ENCODE measurements around the gene TGFBR2. TPM values are rescaled to one million over a fixed set of nuclear protein-coding genes. Genes with fewer than 3 reads are reported as not detected.
"Not testable (repeated sequence)": the region's sequence is repeated elsewhere in the genome, so short reads cannot be mapped to it uniquely, and the experiment has no call there.

TGFBR2 gene
- total RNA-seq, 2 donors from 2014 or later: 58.4 to 74.5 TPM

DNA sequence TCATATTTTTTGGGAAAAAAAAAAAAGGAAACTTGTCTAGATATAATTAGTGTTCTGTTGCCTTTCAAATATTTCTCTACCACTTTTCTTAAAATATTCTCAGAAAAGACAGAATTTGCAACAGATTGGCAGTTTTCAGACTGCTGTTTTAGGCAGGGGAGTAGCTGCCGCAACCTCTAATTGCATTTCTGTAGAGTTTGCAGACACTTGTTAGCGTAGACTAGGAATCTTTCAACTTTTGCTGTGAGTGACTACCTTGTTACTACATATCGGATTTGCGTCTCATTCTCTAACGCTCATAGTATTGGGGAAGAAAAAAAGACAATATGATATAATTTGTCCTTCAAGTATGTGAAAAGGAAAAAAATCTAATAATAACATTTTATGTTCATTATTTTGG is 10.7 kb downstream of the TGFBR2 start:
- DNase-seq (no peak), ATAC-seq (no peak)
- Mint-ChIP-seq H3K4me1 (peaks cover 73% of the 10 kb centered on the region), H3K4me3 (peak overlapping the region; percentile 63), H3K36me3 (ENCODE audit: low read depth) (peaks cover 6% of the 10 kb centered on the region), H3K27ac (peak overlapping the region; percentile 99), H3K27me3 (no peaks in the 10 kb centered on the region)
- H3K9me3 ChIP-seq (ENCODE audit: control insufficient read depth, low read length, poor library complexity, severe bottlenecking): no peaks in the 10 kb centered on the region

DNA sequence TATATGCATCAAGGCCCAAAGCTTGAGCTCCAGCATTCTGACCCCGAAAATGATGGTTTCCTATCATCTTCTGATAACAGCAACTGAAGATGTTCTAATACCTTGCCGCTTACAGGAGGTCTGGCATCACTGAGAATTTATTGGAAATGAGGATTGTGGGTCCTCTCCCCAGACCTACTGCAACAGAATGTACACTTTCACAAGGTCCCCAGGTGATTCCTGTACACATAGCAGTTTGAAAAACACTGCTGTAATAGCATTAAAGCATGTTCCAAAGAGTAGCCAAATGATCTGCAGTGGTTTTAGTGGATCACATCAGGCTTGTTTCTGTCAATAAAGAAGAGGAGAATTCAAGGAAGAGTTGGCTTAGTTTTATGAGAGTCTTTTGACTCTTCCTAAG is 11.3 kb downstream of the TGFBR2 start:
- peaks cover 67% of the 10 kb centered on the region for H3K4me1 Mint-ChIP-seq
- H3K27me3 Mint-ChIP-seq: no peaks in the 10 kb centered on the region
- DNase-seq (no peak), ATAC-seq (no peak)
- H3K27ac Mint-ChIP-seq: peak overlapping the region; percentile 99
- peak overlapping the region; percentile 69 for H3K4me3 Mint-ChIP-seq
- peaks cover 6% of the 10 kb centered on the region for H3K36me3 Mint-ChIP-seq (ENCODE audit: low read depth)
- no peaks in the 10 kb centered on the region for H3K9me3 ChIP-seq (ENCODE audit: control insufficient read depth, low read length, poor library complexity, severe bottlenecking)

DNA sequence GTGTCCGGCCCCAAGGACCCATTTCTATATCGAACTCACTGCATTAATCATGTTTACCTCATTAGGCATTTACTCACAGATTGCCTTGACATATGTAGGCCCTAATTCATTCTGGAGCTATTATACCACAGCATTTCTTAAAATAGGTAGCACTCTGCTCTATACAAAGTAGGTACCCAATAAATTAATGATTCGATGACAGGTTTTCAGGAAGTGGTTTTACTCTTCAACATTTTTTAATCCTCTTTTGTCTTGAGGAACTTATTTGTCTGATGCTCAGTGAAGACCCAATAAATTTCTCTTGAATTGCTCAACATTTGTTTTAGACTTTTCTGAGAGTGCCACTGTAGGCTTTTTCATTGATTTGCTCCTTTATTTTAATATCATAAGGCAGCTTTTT is 12.1 kb downstream of the TGFBR2 start:
- no peaks in the 10 kb centered on the region for H3K9me3 ChIP-seq (ENCODE audit: control insufficient read depth, low read length, poor library complexity, severe bottlenecking)
- Mint-ChIP-seq H3K36me3 (ENCODE audit: low read depth) (peaks cover 4% of the 10 kb centered on the region), H3K4me1 (peaks cover 62% of the 10 kb centered on the region), H3K27ac (peak overlapping the region; percentile 99), H3K4me3 (peak overlapping the region; percentile 67), H3K27me3 (no peaks in the 10 kb centered on the region)
- DNase-seq (no peak), ATAC-seq (peak; percentile 18)

DNA sequence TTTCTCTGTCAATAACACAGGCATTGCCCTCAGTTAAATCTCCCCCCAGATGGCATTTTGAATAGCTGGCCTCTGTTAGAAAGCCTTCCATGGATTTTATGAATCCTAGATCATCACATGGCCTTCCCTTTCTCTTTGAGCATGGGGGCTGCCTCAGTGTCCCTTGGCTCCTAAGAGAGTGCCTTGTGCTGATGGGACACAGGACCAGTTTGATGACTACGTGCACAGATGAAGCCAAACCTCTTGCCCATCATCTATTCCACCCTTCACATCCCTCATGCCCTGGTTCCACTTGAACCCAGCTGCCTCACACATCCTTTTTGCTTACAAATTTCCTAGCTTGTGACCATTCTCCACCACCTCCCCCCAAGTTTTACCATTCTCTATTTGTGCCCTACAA is 12.9 kb downstream of the TGFBR2 start:
- H3K36me3 Mint-ChIP-seq (ENCODE audit: low read depth): peaks cover 4% of the 10 kb centered on the region
- no peaks in the 10 kb centered on the region for H3K9me3 ChIP-seq (ENCODE audit: control insufficient read depth, low read length, poor library complexity, severe bottlenecking)
- H3K4me3 Mint-ChIP-seq: peak overlapping the region; percentile 64
- no peaks in the 10 kb centered on the region for H3K27me3 Mint-ChIP-seq
- H3K27ac Mint-ChIP-seq: peak overlapping the region; percentile 99
- DNase-seq: no peak
- ATAC-seq: no peak
- H3K4me1 Mint-ChIP-seq: peaks cover 65% of the 10 kb centered on the region

DNA sequence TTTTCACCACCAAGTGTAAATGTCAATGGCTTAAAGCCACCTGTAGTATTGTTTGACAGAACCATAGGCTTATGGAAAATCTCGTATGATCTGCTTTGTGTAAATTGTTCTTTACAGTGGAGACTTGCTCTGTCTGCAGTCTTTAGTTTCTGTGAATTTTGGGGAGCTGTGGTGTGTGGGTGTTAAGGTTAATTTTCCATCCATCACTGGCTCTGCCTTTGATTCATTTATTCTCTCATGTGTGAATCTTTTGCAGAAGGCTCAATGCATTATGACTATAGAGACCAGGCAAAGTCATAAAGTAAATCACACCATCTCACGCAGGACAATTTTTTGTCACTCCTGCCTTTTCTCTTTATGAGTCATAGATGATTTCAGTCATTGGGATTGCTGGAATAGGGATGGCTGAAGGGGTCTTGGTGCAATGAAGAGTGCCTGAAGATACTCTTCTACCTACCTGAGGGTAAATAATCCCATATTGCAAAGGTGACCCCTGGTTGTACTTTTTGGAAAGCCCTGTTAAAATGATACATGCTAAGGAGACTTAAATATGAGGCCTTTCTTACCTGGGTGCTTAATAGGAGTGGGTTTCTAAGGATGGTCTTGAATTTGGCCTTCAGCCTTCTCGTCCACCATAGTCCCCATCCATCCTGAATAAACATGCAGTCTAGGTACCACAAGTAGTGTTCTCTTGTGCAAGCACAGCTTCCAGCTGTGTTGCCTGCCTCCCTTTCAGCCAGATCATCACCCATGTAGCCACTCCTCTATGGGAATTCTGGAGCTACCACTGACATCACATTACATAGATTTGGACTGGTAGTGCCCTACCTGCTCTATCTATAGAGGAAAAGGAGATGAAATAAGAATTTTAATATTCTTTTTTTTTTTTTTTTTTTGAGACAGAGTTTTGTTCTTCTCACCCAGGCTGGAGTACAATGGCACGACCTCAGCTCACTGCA is 14.3 kb downstream of the TGFBR2 start:
- H3K36me3 Mint-ChIP-seq (ENCODE audit: low read depth): peaks cover 4% of the 10 kb centered on the region
- no peaks in the 10 kb centered on the region for H3K9me3 ChIP-seq (ENCODE audit: control insufficient read depth, low read length, poor library complexity, severe bottlenecking)
- H3K4me1 Mint-ChIP-seq: peaks cover 61% of the 10 kb centered on the region
- no peak for DNase-seq
- H3K27me3 Mint-ChIP-seq: no peaks in the 10 kb centered on the region
- ATAC-seq: peak; percentile 10
- peak overlapping the region; percentile 99 for H3K27ac Mint-ChIP-seq
- H3K4me3 Mint-ChIP-seq: peak overlapping the region; percentile 64

DNA sequence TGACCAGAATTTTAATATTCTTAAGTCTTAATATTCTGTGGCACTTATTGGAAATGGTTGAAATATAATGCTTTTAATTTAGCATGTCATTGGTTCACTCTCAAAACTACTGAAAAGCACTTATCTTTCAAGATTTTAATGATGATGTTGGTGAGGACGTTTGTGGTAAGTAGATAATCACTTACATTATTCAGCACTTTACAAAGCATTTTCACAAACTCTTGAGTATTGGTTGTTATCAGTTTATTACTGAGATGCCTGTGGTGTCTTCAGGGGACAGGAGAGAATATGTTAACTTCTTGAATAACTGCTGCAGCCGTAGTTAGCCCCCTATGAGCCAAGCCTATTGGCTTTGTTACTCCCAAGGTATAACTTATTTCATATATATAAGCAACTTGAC is 15.2 kb downstream of the TGFBR2 start:
- no peaks in the 10 kb centered on the region for H3K9me3 ChIP-seq (ENCODE audit: control insufficient read depth, low read length, poor library complexity, severe bottlenecking)
- Mint-ChIP-seq H3K27me3 (no peaks in the 10 kb centered on the region), H3K36me3 (ENCODE audit: low read depth) (peaks cover 2% of the 10 kb centered on the region), H3K4me1 (peaks cover 63% of the 10 kb centered on the region), H3K27ac (peak overlapping the region; percentile 99), H3K4me3 (peak overlapping the region; percentile 58)
- ATAC-seq: peak; percentile 28
- no peak for DNase-seq

DNA sequence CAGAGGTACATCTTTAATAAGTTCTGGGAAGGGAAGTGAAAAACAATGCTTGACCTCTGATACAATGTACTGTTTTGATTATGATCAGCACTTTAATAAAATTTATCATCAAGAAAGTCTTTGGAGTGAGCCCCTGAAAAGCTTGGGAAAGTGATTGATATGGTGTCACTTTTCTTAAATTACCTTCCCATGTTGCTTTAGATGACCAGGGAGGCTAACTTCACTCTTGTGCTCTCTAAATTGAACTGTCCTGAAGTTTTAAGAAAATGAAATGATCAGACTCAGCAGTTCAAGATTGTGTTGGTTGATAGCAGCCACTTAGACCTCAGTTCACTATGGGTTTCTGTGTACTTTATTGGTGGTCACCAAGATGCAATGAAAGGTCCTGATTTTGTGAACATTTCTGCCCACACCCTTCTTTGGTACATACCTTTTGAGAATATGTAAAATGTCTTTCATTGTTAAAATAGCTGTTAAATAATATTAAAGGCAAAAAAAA is 15.7 kb downstream of the TGFBR2 start:
- no peak for DNase-seq
- H3K4me3 Mint-ChIP-seq: peak overlapping the region; percentile 63
- no peaks in the 10 kb centered on the region for H3K27me3 Mint-ChIP-seq
- H3K36me3 Mint-ChIP-seq (ENCODE audit: low read depth): peaks cover 2% of the 10 kb centered on the region
- no peak for ATAC-seq
- peaks cover 61% of the 10 kb centered on the region for H3K4me1 Mint-ChIP-seq
- H3K9me3 ChIP-seq (ENCODE audit: control insufficient read depth, low read length, poor library complexity, severe bottlenecking): no peaks in the 10 kb centered on the region
- peak overlapping the region; percentile 99 for H3K27ac Mint-ChIP-seq

DNA sequence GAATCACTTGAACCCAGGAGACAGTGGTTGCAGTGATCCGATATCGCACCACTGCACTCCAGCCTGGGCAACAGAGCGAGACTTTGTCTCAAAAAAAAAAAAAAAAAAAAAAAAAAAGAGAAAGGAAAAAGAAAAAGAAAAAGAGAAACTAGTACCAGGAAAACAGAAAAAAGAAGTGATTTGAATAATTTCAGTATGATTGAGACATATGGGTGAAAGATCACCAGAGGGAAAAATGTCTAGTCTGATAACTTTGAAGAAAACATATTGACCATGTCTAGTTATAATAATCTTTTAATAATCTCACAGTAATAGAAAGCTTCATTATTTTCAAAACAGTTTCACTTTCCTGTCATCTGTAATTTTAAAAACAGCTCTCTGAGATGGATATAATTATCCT is 16.4 kb downstream of the TGFBR2 start:
- DNase-seq (no peak), ATAC-seq (no peak)
- Mint-ChIP-seq H3K27ac (peak overlapping the region; percentile 99), H3K4me1 (peaks cover 56% of the 10 kb centered on the region), H3K36me3 (ENCODE audit: low read depth) (peaks cover 2% of the 10 kb centered on the region), H3K27me3 (no peaks in the 10 kb centered on the region), H3K4me3 (peak overlapping the region; percentile 63)
- no peaks in the 10 kb centered on the region for H3K9me3 ChIP-seq (ENCODE audit: control insufficient read depth, low read length, poor library complexity, severe bottlenecking)

DNA sequence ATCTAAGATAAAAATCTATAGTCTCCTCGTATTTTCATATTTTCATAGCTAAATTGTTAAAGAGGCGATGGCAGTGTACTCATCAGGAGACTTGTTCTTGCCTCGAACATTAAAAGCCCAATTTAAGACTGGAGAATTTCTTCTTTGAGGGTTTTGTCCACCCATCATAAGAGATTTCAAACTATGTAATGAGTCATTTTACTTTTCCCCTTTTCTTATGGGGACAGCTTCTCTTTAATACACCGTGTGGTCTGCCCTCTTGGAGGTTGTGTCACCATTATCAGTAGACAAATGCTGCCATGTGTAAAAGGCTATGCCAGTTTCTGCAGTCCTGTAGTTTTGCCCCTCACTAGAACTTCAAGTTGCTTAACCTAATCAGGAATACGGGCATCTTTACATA is 16.9 kb downstream of the TGFBR2 start:
- peak; percentile 31 for ATAC-seq
- peaks cover 2% of the 10 kb centered on the region for H3K36me3 Mint-ChIP-seq (ENCODE audit: low read depth)

DNA sequence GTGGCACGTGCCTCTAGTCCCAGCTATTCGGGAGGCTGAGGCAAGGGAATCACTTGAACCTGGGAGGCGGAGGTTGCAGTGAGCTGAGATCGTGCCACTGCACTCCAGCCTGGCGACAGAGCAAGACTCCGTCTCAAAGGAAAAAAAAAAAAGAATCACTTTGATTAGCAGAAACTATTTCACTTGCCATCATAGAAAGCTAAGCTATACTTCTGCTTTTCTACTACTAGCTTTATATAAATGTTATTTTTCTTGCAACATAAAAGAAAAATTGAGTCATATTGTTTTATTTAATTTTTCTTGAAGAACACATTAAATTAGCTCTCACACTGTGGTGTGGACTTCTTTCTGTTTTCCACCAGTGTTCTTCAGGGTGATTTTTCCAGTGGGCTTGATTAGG is 18.1 kb downstream of the TGFBR2 start:
- H3K36me3 Mint-ChIP-seq (ENCODE audit: low read depth); H3K27me3 Mint-ChIP-seq: not testable (repeated sequence)

More for the DNA sequence above, 16.9 kb downstream of the TGFBR2 start:
- H3K27ac Mint-ChIP-seq: peak overlapping the region; percentile 99
- peaks cover 54% of the 10 kb centered on the region for H3K4me1 Mint-ChIP-seq
- H3K27me3 Mint-ChIP-seq: no peaks in the 10 kb centered on the region
- DNase-seq: no peak
- H3K9me3 ChIP-seq (ENCODE audit: control insufficient read depth, low read length, poor library complexity, severe bottlenecking): no peaks in the 10 kb centered on the region
- H3K4me3 Mint-ChIP-seq: peak overlapping the region; percentile 65

DNA sequence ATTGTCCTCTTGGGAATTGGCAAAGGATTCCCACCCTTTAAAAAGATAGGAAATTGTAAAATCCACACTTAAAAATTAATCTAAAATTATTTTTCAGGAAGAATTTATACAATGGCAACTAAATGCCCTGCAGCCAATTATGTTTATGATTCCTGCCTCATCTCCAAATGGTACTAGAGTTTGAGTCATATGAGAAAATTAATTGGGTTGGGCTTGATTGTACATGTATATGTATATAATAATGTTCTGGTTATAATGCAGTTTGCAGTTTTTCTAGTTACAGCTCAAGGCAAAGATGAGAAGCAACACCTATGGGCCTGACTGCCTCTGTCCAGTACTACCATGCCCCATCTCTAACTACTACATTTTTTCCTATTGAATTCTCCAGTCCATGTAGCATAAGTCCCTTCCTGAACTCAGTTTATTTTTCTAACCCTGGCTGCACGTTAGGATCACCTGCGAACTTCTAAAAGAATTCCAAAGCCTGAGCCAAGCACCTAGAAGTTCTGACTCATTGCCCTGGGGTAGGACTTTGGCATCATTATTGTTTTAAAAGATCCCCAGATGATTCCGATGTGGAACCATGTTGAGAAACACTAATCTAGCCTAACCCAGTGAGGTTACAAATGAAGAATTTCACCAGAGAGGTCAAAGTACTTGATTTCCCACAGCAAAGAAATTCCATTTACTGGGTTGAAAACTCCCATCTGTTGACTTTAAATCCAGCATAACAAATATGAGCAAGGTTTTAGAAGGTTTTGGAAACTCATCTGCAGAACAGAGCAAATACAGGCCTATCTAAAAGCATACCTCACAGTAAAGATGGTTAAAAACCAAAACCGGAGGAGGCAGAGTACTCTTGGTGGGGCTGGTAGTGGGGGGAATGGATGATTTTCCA is 19.4 kb downstream of the TGFBR2 start:
- no peak for DNase-seq
- H3K4me3 Mint-ChIP-seq: no peak overlapping the region

More for the DNA sequence above, 18.1 kb downstream of the TGFBR2 start:
- Mint-ChIP-seq H3K4me3 (peak overlapping the region; percentile 39), H3K4me1 (peaks cover 58% of the 10 kb centered on the region), H3K27ac (peak overlapping the region; percentile 99)
- ATAC-seq; DNase-seq; H3K9me3 ChIP-seq (ENCODE audit: control insufficient read depth, low read length, poor library complexity, severe bottlenecking): not testable (repeated sequence)

DNA sequence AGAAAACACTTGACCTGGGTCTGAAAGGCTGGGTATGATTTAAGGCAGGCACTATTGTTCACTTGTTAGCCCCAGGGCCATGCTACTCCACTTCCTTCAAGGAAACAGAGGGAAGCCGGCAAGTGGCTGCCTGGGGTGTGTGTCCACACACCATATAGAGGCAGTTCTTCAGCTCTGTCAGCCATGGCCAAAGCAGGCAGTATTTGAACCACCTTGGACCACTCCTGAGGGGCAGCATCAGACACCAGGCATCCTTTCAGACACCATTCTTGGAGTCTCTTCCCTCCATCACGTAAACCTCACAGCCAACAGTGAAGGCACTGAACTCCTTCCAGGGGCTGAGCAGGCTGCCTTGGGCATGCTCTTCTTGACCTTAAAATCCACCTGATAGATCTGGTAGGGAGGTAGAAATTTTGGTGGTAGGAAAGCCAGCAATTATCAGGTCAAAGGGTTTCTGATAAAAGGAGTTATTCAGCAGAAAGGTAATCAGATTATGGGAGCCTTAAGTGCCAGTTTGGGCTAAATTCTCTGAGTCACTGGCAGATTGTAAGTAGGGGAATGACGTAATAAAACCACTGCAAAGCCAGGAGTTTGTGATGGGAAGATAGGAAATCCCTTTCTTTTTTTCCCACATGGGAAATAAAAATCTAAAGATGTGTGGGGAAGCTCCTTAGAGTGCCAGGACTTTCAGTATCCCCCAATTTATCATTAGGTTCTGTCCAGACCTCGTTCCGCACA is 20.2 kb downstream of the TGFBR2 start:
- peak overlapping the region; percentile 99 for H3K27ac Mint-ChIP-seq
- no peaks in the 10 kb centered on the region for H3K9me3 ChIP-seq (ENCODE audit: control insufficient read depth, low read length, poor library complexity, severe bottlenecking)
- peak overlapping the region; percentile 12 for H3K4me3 Mint-ChIP-seq
- ATAC-seq: no peak
- peaks cover 58% of the 10 kb centered on the region for H3K4me1 Mint-ChIP-seq
- H3K27me3 Mint-ChIP-seq: no peaks in the 10 kb centered on the region
- no peak for DNase-seq
- peaks cover 2% of the 10 kb centered on the region for H3K36me3 Mint-ChIP-seq (ENCODE audit: low read depth)

More for the DNA sequence above, 19.4 kb downstream of the TGFBR2 start:
- H3K9me3 ChIP-seq (ENCODE audit: control insufficient read depth, low read length, poor library complexity, severe bottlenecking): no peaks in the 10 kb centered on the region
- ATAC-seq: no peak
- Mint-ChIP-seq H3K4me1 (peaks cover 56% of the 10 kb centered on the region), H3K27me3 (no peaks in the 10 kb centered on the region), H3K27ac (peak overlapping the region; percentile 99), H3K36me3 (ENCODE audit: low read depth) (peaks cover 2% of the 10 kb centered on the region)

All from T-helper 17 cell (primary cell).